H1 (cell line): ENCODE data around the gene TBX2. TPM values are rescaled to one million over a fixed set of nuclear protein-coding genes. Genes with fewer than 3 reads are reported as not detected.

Experiments used
- CBX8 ChIP-seq: fragments of 300-800, 300-1000 bp; sonication (generic); IDR thresholded peaks from 2 replicates; pipeline ENCODE4 v1.7.1; 2016; ENCODE audit warnings: low read depth, low read length, borderline replicate concordance
- CREB1 ChIP-seq: IDR thresholded peaks from 2 replicates; pipeline ENCODE4 v1.6.1; 2012; ENCODE audit warnings: inconsistent platforms
- EZH2 ChIP-seq: fragments of 200-600 bp; sonication (generic); IDR thresholded peaks from 2 replicates; pipeline ENCODE4 v1.7.1; 2012; ENCODE audit warnings: low read depth, mild to moderate bottlenecking, moderate library complexity, low read length, inconsistent platforms; ENCODE audit not compliant: severe bottlenecking
- HDAC2 ChIP-seq, 2 experiments: fragments of 300-600 bp in 1 of 2; sonication (generic) in 1 of 2; IDR thresholded peaks; 2 replicates each; pipeline ENCODE4 v1.6.1; 2011 to 2012; ENCODE audit warnings: low read depth in 2 of 2, low read length in 2 of 2, mild to moderate bottlenecking in 2 of 2, moderate library complexity in 2 of 2, borderline replicate concordance in 1 of 2, inconsistent platforms in 1 of 2
- HDAC6 ChIP-seq: IDR thresholded peaks from one replicate; pipeline ENCODE4 v1.7.1; 2012; ENCODE audit warnings: low read depth, mild to moderate bottlenecking, inconsistent platforms, low read length, moderate library complexity
- POLR2AphosphoS5 ChIP-seq: IDR thresholded peaks from 2 replicates; pipeline ENCODE4 v1.6.1; 2011; ENCODE audit warnings: low read depth, low read length
- POU5F1 ChIP-seq: IDR thresholded peaks from 2 replicates; pipeline ENCODE4 v1.6.1; 2011; ENCODE audit warnings: low read depth, mild to moderate bottlenecking, low read length, moderate library complexity
- RAD21 ChIP-seq, 2 experiments: IDR thresholded peaks in 1 of 2; conservative IDR thresholded peaks in 1 of 2; 2 replicates each; pipeline ENCODE4 v1.6.1; 2011; ENCODE audit warnings: low read depth in 2 of 2, low read length in 2 of 2, improper control_type of control experiment in 1 of 2, inconsistent platforms in 1 of 2, mild to moderate bottlenecking in 1 of 2, moderate library complexity in 1 of 2
- RNF2 ChIP-seq: fragments of 200-900, 300-1000 bp; sonication (generic); IDR thresholded peaks from 2 replicates; pipeline ENCODE4 v1.7.1; 2016; ENCODE audit warnings: borderline replicate concordance, low read depth, mild to moderate bottlenecking, antibody characterized with exemption, low read length; ENCODE audit not compliant: poor library complexity, severe bottlenecking; ENCODE audit errors: missing control alignments
- SUZ12 ChIP-seq: fragments of 200-600 bp; sonication (generic); IDR thresholded peaks from 2 replicates; pipeline ENCODE4 v1.6.1; 2012; ENCODE audit warnings: mild to moderate bottlenecking, inconsistent platforms, low read length, moderate library complexity, mixed read lengths
- TBP ChIP-seq: IDR thresholded peaks from 2 replicates; pipeline ENCODE4 v1.6.1; 2011; ENCODE audit warnings: low read depth, low read length, improper control_type of control experiment
- YY1 ChIP-seq: IDR thresholded peaks from 2 replicates; pipeline ENCODE4 v1.6.1; 2011; ENCODE audit warnings: low read depth, mild to moderate bottlenecking, low read length
- polyA plus RNA-seq, 7 experiments: library from polyadenylated mRNA; depleted of rRNA in 3 of 7; stranded (reverse) in 5 of 7; unstranded in 2 of 7; fragments of >200 nt in 5 of 7; fragments of 200-250 nt in 2 of 7; gene quantifications; 1 replicate in 5 of 7; 2 replicates in 1 of 7; 4 replicates in 1 of 7; pipeline versions ENCODE4 v1.2.1 to v1.2.3, GENCODE V29; 2011 to 2013; ENCODE audit warnings: missing spikeins in 2 of 7, mixed read lengths in 2 of 7
- total RNA-seq: library from RNA; stranded (reverse); fragmentation: NEBNext Ultra II Directional; extraction: Animal tissue kit (Norgen Biotek cat#: 25700); gene quantifications from 2 replicates; pipeline ENCODE4 v1.2.1, GENCODE V29; 2021

Gene TBX2
- total and polyA plus RNA-seq, 2 of the 8 experiments (the other 6 are each of a cell fraction or from before 2014, with no cell fraction given): not detected

- no peak for TF ChIP-seq CBX8
- no peak for TF ChIP-seq EZH2
- TF ChIP-seq POLR2AphosphoS5: no peak
- TF ChIP-seq POU5F1: no peak
- no peak for TF ChIP-seq TBP
- TF ChIP-seq SUZ12: no peak
- no peak for TF ChIP-seq RAD21 (IDR thresholded peaks at IDR 0.05 in 1 of 2, conservative IDR thresholded peaks at IDR 0.05 in 1 of 2; ENCODE audit: low read depth in 2 of 2, low read length in 2 of 2)
- no peak for TF ChIP-seq YY1
- no peak for TF ChIP-seq RNF2
- no peak for TF ChIP-seq HDAC2 (IDR thresholded peaks at IDR 0.05; ENCODE audit: borderline replicate concordance in 1 of 2, low read depth in 2 of 2, low read length in 2 of 2)
- TF ChIP-seq CREB1: no peak
- no peak for TF ChIP-seq HDAC6
- TF ChIP-seq, all 59 proteins: peak for 0
Observed at GRCh38 chr17:61427567-61427966, 27.9 kb downstream of the TBX2 start (continued).
